Tongue (tissue), 2 donors: ENCODE results near the gene GUCY2C. TPM values are rescaled to one million over a fixed set of nuclear protein-coding genes. Genes with fewer than 3 reads are reported as not detected.

Source experiments
- DNase-seq: peaks from one replicate; pipeline ENCODE4 v3.0.0-alpha.2; 2015
- total RNA-seq: library from RNA; depleted of rRNA; stranded (reverse); fragments of >200 nt; gene quantifications from one replicate; pipeline ENCODE4 v1.2.3, GENCODE V29; 2014

Gene GUCY2C
- total RNA-seq, 1 donor from 2014 or later = 0.21 TPM

GRCh38 chr12:14619741-14620501 is 76.5 kb downstream of the GUCY2C start:
- no peak for DNase-seq

GRCh38 chr12:14618983-14619382 is 77.4 kb downstream of the GUCY2C start:
- DNase-seq = peak; percentile 37

- peak; percentile 5 for DNase-seq
These were observed 81.7 kb downstream of the GUCY2C start for GRCh38 chr12:14614704-14615121.

- no peak for DNase-seq
These were observed 82.7 kb downstream of the GUCY2C start for GRCh38 chr12:14613718-14614117.

- no peak for DNase-seq
These were observed 83.4 kb downstream of the GUCY2C start for GRCh38 chr12:14612898-14613445.

- DNase-seq = no peak
These were observed 84.1 kb downstream of the GUCY2C start for GRCh38 chr12:14612250-14612649.

- no peak for DNase-seq
These were observed 84.7 kb downstream of the GUCY2C start for GRCh38 chr12:14611640-14612203.

- no peak for DNase-seq
These were observed 88.8 kb downstream of the GUCY2C start for GRCh38 chr12:14607568-14607967.

GRCh38 chr12:14605401-14605989 is 90.9 kb downstream of the GUCY2C start:
- no peak for DNase-seq

- no peak for DNase-seq
These were observed 94.5 kb downstream of the GUCY2C start for GRCh38 chr12:14601692-14602478.

- DNase-seq = no peak
These were observed 98.9 kb downstream of the GUCY2C start for GRCh38 chr12:14597480-14597879.

- DNase-seq = no peak
These were observed 104.7 kb downstream of the GUCY2C start for GRCh38 chr12:14591719-14592118.

GRCh38 chr12:14589169-14590004 is 107.0 kb downstream of the GUCY2C start:
- DNase-seq = no peak

GRCh38 chr12:14588571-14588970 is 107.8 kb downstream of the GUCY2C start:
- no peak for DNase-seq

GRCh38 chr12:14578646-14579045 is 117.8 kb downstream of the GUCY2C start:
- no peak for DNase-seq

GRCh38 chr12:14577344-14577743 is 119.1 kb downstream of the GUCY2C start:
- DNase-seq = no peak

GRCh38 chr12:14576896-14577295 is 119.5 kb downstream of the GUCY2C start:
- no peak for DNase-seq

GRCh38 chr12:14575585-14575984 is 120.8 kb downstream of the GUCY2C start:
- DNase-seq = no peak

- no peak for DNase-seq
These were observed 123.3 kb downstream of the GUCY2C start for GRCh38 chr12:14573118-14573517.

- no peak for DNase-seq
These were observed 124.0 kb downstream of the GUCY2C start for GRCh38 chr12:14572401-14572800.

- DNase-seq = no peak
These were observed 124.6 kb downstream of the GUCY2C start for GRCh38 chr12:14571779-14572178.

- no peak for DNase-seq
These were observed 126.2 kb downstream of the GUCY2C start for GRCh38 chr12:14570231-14570630.
